22Rv1 (cell line): ENCODE data around the gene WAC.
"Not testable (repeated sequence)": the region's sequence is repeated elsewhere in the genome, so short reads cannot be mapped to it uniquely, and the experiment has no call there.

Experiments
- H3K27ac ChIP-seq: fragments of 450-650 bp; 2 replicates; pipeline ENCODE4 v1.5.1; 2017
- ZFX ChIP-seq: fragments of 450-650 bp; IDR thresholded peaks from 2 replicates; pipeline ENCODE4 v1.6.1; 2017; ENCODE audit warnings: antibody characterized with exemption, borderline replicate concordance
- TF ChIP-seq, protein P1 (sequence below): fragments of 450-650 bp; IDR thresholded peaks from 2 replicates; pipeline ENCODE4 v1.5.1; 2017; ENCODE audit warnings: mild to moderate bottlenecking

WAC gene

DNA sequence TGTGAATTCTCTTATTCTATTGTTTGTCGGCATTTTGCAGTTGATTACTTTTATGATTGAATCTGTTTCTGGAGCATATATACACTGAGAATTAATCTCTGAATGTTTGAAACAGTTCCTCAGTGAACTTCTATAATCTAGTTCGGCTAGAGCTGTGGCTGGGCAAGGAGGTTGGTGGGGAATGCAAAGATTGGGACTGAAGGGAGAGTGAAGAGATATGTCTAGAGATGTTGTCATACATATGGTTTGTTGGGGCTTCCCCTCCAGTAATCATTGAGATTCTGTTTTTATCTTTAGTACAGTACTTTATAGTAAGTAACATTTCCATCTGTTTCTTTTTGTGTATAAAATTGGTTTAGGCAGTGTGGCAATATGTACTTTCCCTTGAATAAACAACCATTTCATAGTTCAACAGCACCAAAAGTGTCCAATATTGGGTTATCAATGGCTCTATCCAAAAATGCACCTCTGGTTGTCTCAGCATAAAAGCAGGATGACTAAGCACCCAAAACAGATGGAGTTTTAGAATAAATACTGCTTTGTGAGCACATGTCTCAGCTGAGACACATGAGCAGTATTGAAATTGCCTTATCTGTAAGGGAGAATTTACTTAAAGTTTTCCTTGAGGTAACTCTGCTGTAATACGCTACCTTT, 36.7 kb downstream of the WAC start:
- no peak overlapping the region for H3K27ac ChIP-seq
- no peak for TF ChIP-seq ZFX
- TF ChIP-seq, protein P1, sequence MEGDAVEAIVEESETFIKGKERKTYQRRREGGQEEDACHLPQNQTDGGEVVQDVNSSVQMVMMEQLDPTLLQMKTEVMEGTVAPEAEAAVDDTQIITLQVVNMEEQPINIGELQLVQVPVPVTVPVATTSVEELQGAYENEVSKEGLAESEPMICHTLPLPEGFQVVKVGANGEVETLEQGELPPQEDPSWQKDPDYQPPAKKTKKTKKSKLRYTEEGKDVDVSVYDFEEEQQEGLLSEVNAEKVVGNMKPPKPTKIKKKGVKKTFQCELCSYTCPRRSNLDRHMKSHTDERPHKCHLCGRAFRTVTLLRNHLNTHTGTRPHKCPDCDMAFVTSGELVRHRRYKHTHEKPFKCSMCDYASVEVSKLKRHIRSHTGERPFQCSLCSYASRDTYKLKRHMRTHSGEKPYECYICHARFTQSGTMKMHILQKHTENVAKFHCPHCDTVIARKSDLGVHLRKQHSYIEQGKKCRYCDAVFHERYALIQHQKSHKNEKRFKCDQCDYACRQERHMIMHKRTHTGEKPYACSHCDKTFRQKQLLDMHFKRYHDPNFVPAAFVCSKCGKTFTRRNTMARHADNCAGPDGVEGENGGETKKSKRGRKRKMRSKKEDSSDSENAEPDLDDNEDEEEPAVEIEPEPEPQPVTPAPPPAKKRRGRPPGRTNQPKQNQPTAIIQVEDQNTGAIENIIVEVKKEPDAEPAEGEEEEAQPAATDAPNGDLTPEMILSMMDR, result no peak

DNA sequence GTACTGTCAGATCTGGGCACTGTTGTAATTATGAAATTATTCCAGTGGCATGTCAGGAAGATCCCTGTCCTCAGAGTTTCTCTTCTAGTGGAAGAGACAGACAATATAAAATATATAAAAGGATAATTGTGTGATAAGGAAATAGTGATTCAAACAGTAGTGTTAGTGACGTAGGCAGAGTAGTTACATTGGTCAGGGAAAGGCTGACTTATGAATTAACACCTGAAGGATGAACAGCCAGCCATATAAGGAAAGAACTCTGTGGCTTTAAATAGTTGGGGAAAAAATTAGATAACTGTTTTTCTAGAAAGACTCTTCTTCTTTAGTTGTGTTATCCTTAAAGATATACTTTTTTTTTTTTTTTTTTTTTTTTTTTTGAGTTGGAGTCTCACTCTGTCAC, 37.7 kb downstream of the WAC start:
- no peak overlapping the region for H3K27ac ChIP-seq
- TF ChIP-seq, protein P1, result no peak
- no peak for TF ChIP-seq ZFX

DNA sequence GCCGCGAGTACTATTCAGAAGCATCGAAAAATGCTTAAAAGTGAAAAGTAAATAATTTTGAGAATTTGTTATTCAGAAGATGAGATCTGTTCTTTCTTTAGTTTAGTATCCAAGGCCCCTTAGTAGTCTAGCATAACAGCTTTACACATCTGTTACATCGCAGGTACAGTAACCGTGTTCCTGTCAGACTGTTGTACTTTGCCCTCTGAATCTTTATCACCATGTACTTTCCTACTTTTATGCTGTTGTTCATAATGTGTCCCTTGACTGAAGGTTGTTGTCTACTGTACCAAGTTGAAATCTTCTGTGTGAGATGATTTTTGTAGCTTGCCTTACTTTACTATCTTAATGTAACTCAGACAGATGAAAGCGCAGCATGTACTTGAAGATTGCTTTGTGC, 38.3 kb downstream of the WAC start:
- no peak for TF ChIP-seq ZFX
- TF ChIP-seq, protein P1, result no peak

DNA sequence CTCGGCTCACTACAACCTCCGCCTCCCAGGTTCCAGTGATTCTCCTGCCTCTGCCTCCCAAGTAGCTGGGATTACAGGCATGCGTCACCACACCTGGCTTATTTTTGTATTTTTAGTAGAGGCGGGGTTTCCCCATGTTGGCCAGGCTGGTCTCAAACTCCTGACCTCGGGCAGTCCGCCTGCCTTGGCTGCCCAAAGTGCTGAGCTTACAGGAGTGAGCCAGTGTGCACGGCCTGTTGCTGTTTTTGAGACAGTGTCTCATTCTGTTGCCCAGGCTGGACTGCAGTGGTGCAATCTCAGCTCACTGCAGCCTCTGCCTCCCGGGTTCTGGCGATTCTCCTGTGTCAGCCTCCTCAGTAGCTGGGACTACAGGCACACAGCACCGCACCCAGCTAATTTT, 41.3 kb downstream of the WAC start:
- not testable (repeated sequence) for H3K27ac ChIP-seq

More for the DNA sequence above, 38.3 kb downstream of the WAC start:
- no peak overlapping the region for H3K27ac ChIP-seq

DNA sequence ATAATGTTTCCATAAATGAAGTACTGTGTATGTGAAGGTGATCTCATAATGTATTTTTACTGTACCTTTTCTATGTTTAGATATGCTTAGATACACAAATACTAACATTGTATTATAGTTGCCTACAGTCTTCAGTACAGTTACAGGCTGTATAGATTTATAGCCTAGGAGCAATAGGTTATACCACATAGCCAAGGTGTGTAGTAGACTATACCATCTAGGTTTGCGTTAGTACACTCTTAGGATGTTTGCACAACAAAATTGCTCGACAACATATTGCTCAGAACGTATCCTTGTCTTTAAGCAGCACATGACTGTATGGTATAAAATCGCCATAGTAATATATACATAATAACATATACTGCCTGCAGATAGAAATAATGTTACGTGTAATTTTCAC, 42.9 kb downstream of the WAC start:
- no peak for TF ChIP-seq ZFX
- TF ChIP-seq, protein P1, result no peak

DNA sequence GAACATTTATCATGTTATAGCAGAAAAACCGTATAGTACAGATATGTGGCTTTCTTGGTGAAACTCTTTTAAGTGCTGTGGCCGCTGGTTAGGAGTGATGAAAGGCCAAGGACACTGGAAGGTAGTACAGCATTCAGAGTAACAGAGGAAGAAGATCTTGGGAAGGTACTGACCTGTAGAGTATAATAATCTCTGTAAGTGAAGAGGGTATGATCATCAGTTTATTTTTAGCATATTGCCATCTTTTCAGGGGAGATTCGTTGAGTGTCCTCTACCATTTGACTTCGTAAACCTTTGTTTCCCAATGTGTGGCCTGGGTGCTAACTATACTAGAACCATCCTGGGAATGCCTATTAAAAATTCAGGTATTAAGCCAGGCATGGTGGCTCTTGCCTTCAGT, 44.6 kb downstream of the WAC start:
- no peak overlapping the region for H3K27ac ChIP-seq
- TF ChIP-seq, protein P1, result no peak
- no peak for TF ChIP-seq ZFX

More for the DNA sequence above, 42.9 kb downstream of the WAC start:
- H3K27ac ChIP-seq, result no peak overlapping the region

DNA sequence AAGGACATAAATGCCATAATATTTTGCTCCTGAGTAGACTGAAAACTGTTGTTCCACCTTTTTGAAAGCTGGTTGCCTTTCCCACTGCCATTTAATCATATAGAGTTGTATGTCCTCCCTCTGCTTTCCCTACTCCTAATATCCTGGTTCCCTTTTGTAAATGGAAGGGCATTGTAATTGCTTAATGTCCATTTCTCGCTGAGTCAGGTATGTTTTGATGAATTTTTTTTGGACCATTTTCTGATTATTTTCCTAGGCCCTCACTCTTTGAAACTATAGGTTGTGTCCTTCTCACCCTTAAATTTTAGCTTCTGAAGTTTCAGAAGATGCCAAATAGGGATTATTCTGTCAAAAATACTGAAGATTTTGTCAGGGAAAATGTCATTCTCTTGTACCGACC, 45.5 kb downstream of the WAC start:
- no peak overlapping the region for H3K27ac ChIP-seq
- TF ChIP-seq ZFX, result no peak
- TF ChIP-seq, protein P1, result no peak

DNA sequence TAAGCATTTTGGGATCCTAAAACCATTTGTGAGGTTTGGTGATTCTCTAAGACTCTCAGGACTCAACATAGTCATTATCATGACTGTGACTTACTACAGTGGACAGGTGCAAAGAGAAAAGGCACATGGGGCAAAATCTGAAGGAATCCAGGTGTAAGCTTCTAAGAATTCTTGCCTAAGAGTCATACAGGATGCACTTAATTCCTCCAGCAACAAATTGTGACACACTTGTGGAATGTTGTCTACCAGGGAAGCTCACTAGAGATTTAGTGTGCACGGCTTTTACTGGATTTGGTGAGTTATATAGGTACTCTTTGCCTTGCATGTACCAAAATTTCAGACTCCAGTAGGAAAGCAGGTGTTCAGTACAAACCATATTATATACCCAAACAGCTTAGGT, 47.9 kb downstream of the WAC start:
- no peak overlapping the region for H3K27ac ChIP-seq
- TF ChIP-seq ZFX, result no peak
- TF ChIP-seq, protein P1, result no peak
